Pons (tissue), 1 donor: ENCODE measurements around the gene DGCR2.
"Not testable (repeated sequence)": the region's sequence is repeated elsewhere in the genome, so short reads cannot be mapped to it uniquely, and the experiment has no call there.

Source experiments
- DNase-seq: peaks from one replicate; pipeline ENCODE4 v3.0.0-alpha.2; 2016; ENCODE audit warnings: low spot score

Gene DGCR2

GRCh38 chr22:19109198-19110063 lies 12.8 kb downstream of the DGCR2 start:
- DNase-seq = no peak

GRCh38 chr22:19108807-19109197 lies 13.4 kb downstream of the DGCR2 start:
- no peak for DNase-seq

- DNase-seq = no peak
Observed at GRCh38 chr22:19107730-19108074, 14.5 kb downstream of the DGCR2 start.

- no peak for DNase-seq
Observed at GRCh38 chr22:19106886-19107729, 15.1 kb downstream of the DGCR2 start.

- DNase-seq = no peak
Observed at GRCh38 chr22:19105867-19106802, 16.1 kb downstream of the DGCR2 start.

GRCh38 chr22:19105456-19105855 lies 16.8 kb downstream of the DGCR2 start:
- no peak for DNase-seq

- no peak for DNase-seq
Observed at GRCh38 chr22:19103880-19104821, 18.1 kb downstream of the DGCR2 start.

GRCh38 chr22:19098157-19098556 lies 24.1 kb downstream of the DGCR2 start:
- DNase-seq = no peak

- DNase-seq = no peak
Observed at GRCh38 chr22:19097518-19097917, 24.7 kb downstream of the DGCR2 start.

- no peak for DNase-seq
Observed at GRCh38 chr22:19096555-19096954, 25.7 kb downstream of the DGCR2 start.

- DNase-seq = no peak
Observed at GRCh38 chr22:19094393-19094997, 27.7 kb downstream of the DGCR2 start.

GRCh38 chr22:19092725-19093124 lies 29.5 kb downstream of the DGCR2 start:
- DNase-seq = no peak

GRCh38 chr22:19090586-19091127 lies 31.6 kb downstream of the DGCR2 start:
- no peak for DNase-seq

GRCh38 chr22:19090183-19090582 lies 32.0 kb downstream of the DGCR2 start:
- DNase-seq = no peak

- DNase-seq = no peak
Observed at GRCh38 chr22:19088866-19089595, 33.2 kb downstream of the DGCR2 start.

- DNase-seq = no peak
Observed at GRCh38 chr22:19086896-19087295, 35.3 kb downstream of the DGCR2 start.

GRCh38 chr22:19086417-19086816 lies 35.8 kb downstream of the DGCR2 start:
- no peak for DNase-seq

- peak; percentile 53 for DNase-seq
Observed at GRCh38 chr22:19085233-19085718, 36.9 kb downstream of the DGCR2 start.

- DNase-seq = not testable (repeated sequence)
Observed at GRCh38 chr22:19084586-19084985, 37.6 kb downstream of the DGCR2 start.
